Measurements from ENCODE around the gene THRAP3. TPM values are rescaled to one million over a fixed set of nuclear protein-coding genes. Genes with fewer than 3 reads are reported as not detected.

THRAP3 gene
- total and polyA plus RNA-seq, 9 of the 15 experiments (the other 6 are each of a cell fraction or from before 2014, with no cell fraction given): 66.2 to 135 (median 113) TPM

DNA sequence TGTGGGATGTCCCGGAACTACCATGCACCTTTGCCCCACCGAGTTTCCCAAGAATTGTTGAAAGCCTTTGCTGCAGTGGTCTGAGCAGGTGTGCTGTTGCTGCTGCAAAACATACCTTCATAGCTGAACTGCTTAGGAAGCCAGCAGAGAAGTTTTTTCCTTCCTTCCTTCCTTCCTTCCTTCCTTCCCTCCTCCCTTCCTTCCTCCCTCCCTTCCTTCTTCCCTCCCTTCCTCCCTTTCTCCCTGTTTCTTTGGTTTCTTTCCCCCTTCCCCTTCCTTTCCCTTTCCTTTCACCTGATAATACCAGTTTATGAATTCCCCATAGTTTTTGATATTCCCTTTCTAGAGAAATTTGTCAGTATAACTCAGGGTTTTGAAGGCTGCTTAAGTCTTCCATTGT, 71.1 kb downstream of the THRAP3 start:
- Histone ChIP-seq H2AFZ (ENCODE audit: low read depth, low read length) (no peak overlapping the region), H3K4me2 (ENCODE audit: insufficient read depth, low read length) (no peak overlapping the region), H4K20me1 (replicated peaks; ENCODE audit: control insufficient read depth, insufficient read depth, low read length) (0 out of 2 replicates have a peak, but pooled peaks cover 4% of the 10 kb centered on the region), H3K27me3 (ENCODE audit: control insufficient read depth in 2 of 2, insufficient read depth in 2 of 2, low read length in 2 of 2) (no peaks in the 10 kb centered on the region), H3K27ac (ENCODE audit: extremely low read depth, low read depth, low read length) (no peak overlapping the region), H3K79me2 (ENCODE audit: control insufficient read depth, insufficient read depth, low read length) (no peaks in the 10 kb centered on the region; the same call in 2 of the 3 replicates), H3K9me1 (ENCODE audit: control insufficient read depth, insufficient read depth, low read length) (no peaks in the 10 kb centered on the region), H3K4me3 (no peak overlapping the region), H3K4me1 (replicated peaks in 1 of 2; ENCODE audit: control insufficient read depth in 2 of 2, insufficient read depth in 2 of 2, low read length in 2 of 2) (no peaks in the 10 kb centered on the region), H3K36me3 (ENCODE audit: control insufficient read depth, insufficient read depth, low read length) (peaks cover 94% of the 10 kb centered on the region), H3K9me3 (replicated peaks; ENCODE audit: control insufficient read depth, insufficient read depth, low read depth, low read length) (no peaks in the 10 kb centered on the region), H3K9ac (ENCODE audit: insufficient read depth in 1 of 2, low read depth in 2 of 2, low read length in 2 of 2) (no peak overlapping the region)
- 89% methylated on average over 2 of the region's 2 CpGs for WGBS (ENCODE audit: insufficient coverage, low coverage, missing lambda C conversion rate)
- DNase-seq (ENCODE audit: extremely low read depth in 1 of 4, low spot score in 3 of 4): no peak
- POLR2A ChIA-PET: no interaction called here
- TF ChIP-seq SMAD1 (IDR thresholded peaks at IDR 0.05; ENCODE audit: low read depth, low read length, partially characterized antibody) (no peak), CBFA2T3 (IDR thresholded peaks at IDR 0.05) (no peak), RBM39 (optimal IDR thresholded peaks at IDR 0.05; ENCODE audit: low read depth, low read length) (no peak), ZNF3 (CRISPR knock-in tag; IDR thresholded peaks at IDR 0.05) (no peak)
- TF ChIP-seq, protein P1, sequence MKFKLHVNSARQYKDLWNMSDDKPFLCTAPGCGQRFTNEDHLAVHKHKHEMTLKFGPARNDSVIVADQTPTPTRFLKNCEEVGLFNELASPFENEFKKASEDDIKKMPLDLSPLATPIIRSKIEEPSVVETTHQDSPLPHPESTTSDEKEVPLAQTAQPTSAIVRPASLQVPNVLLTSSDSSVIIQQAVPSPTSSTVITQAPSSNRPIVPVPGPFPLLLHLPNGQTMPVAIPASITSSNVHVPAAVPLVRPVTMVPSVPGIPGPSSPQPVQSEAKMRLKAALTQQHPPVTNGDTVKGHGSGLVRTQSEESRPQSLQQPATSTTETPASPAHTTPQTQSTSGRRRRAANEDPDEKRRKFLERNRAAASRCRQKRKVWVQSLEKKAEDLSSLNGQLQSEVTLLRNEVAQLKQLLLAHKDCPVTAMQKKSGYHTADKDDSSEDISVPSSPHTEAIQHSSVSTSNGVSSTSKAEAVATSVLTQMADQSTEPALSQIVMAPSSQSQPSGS (CRISPR knock-in tag; IDR thresholded peaks at IDR 0.05): no peak
- TF ChIP-seq, protein P2, sequence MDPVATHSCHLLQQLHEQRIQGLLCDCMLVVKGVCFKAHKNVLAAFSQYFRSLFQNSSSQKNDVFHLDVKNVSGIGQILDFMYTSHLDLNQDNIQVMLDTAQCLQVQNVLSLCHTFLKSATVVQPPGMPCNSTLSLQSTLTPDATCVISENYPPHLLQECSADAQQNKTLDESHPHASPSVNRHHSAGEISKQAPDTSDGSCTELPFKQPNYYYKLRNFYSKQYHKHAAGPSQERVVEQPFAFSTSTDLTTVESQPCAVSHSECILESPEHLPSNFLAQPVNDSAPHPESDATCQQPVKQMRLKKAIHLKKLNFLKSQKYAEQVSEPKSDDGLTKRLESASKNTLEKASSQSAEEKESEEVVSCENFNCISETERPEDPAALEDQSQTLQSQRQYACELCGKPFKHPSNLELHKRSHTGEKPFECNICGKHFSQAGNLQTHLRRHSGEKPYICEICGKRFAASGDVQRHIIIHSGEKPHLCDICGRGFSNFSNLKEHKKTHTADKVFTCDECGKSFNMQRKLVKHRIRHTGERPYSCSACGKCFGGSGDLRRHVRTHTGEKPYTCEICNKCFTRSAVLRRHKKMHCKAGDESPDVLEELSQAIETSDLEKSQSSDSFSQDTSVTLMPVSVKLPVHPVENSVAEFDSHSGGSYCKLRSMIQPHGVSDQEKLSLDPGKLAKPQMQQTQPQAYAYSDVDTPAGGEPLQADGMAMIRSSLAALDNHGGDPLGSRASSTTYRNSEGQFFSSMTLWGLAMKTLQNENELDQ (CRISPR knock-in tag; IDR thresholded peaks at IDR 0.05; ENCODE audit: borderline replicate concordance): no peak
- TF ChIP-seq, protein P3, sequence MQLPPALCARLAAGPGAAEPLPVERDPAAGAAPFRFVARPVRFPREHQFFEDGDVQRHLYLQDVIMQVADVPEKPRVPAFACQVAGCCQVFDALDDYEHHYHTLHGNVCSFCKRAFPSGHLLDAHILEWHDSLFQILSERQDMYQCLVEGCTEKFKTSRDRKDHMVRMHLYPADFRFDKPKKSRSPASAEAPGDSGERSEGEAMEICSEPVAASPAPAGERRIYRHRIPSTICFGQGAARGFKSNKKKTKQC (CRISPR knock-in tag; IDR thresholded peaks at IDR 0.05): no peak
- TF ChIP-seq, protein P4, sequence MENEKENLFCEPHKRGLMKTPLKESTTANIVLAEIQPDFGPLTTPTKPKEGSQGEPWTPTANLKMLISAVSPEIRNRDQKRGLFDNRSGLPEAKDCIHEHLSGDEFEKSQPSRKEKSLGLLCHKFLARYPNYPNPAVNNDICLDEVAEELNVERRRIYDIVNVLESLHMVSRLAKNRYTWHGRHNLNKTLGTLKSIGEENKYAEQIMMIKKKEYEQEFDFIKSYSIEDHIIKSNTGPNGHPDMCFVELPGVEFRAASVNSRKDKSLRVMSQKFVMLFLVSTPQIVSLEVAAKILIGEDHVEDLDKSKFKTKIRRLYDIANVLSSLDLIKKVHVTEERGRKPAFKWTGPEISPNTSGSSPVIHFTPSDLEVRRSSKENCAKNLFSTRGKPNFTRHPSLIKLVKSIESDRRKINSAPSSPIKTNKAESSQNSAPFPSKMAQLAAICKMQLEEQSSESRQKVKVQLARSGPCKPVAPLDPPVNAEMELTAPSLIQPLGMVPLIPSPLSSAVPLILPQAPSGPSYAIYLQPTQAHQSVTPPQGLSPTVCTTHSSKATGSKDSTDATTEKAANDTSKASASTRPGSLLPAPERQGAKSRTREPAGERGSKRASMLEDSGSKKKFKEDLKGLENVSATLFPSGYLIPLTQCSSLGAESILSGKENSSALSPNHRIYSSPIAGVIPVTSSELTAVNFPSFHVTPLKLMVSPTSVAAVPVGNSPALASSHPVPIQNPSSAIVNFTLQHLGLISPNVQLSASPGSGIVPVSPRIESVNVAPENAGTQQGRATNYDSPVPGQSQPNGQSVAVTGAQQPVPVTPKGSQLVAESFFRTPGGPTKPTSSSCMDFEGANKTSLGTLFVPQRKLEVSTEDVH (IDR thresholded peaks at IDR 0.05; ENCODE audit: low read depth, partially characterized antibody): no peak
- intact Hi-C loops (cut with micrococcal nuclease): no loop called here
- no peak for ATAC-seq
- in situ Hi-C loops (cut with MboI): no loop called here
- FAIRE-seq: no peak
- CTCF ChIA-PET (ENCODE audit: low intra/inter-chr PET ratio): no interaction called here
- BruUV-seq (replicated peaks): no TSS peak

Data from K562 (cell line).